SHP77 (cell line): Measurements from ENCODE around the gene ARHGEF33.
"Not testable (repeated sequence)": the region's sequence is repeated elsewhere in the genome, so short reads cannot be mapped to it uniquely, and the experiment has no call there.

ENCODE experiments used
- DNase-seq, 2 experiments: peaks; one replicate each; lab custom pipeline; 2025; lab: John Stamatoyannopoulos, UW

The ARHGEF33 gene

GRCh38 chr2:38909872-38910271 lies 20.2 kb downstream of the ARHGEF33 start:
- DNase-seq, result no peak

- DNase-seq, result no peak
Observed at GRCh38 chr2:38911191-38911590, 21.5 kb downstream of the ARHGEF33 start.

GRCh38 chr2:38912619-38913018 lies 22.9 kb downstream of the ARHGEF33 start:
- DNase-seq, result no peak

- no peak for DNase-seq
Observed at GRCh38 chr2:38922389-38922788, 32.7 kb downstream of the ARHGEF33 start.

- DNase-seq, result no peak
Observed at GRCh38 chr2:38922902-38923301, 33.2 kb downstream of the ARHGEF33 start.

GRCh38 chr2:38925982-38926381 lies 36.3 kb downstream of the ARHGEF33 start:
- no peak for DNase-seq

- DNase-seq, result no peak
Observed at GRCh38 chr2:38930600-38930999, 40.9 kb downstream of the ARHGEF33 start.

GRCh38 chr2:38932586-38932985 lies 42.9 kb downstream of the ARHGEF33 start:
- no peak for DNase-seq

- DNase-seq, result no peak
Observed at GRCh38 chr2:38933653-38934052, 44.0 kb downstream of the ARHGEF33 start.

GRCh38 chr2:38934742-38935141 lies 45.1 kb downstream of the ARHGEF33 start:
- no peak for DNase-seq

- DNase-seq, result no peak
Observed at GRCh38 chr2:38935568-38936172, 46.0 kb downstream of the ARHGEF33 start.

GRCh38 chr2:38936516-38936915 lies 46.8 kb downstream of the ARHGEF33 start:
- not testable (repeated sequence) for DNase-seq

- DNase-seq, result no peak
Observed at GRCh38 chr2:38937548-38937947, 47.9 kb downstream of the ARHGEF33 start.

- no peak for DNase-seq
Observed at GRCh38 chr2:38940746-38941145, 51.1 kb downstream of the ARHGEF33 start.

GRCh38 chr2:38943784-38944183 lies 54.1 kb downstream of the ARHGEF33 start:
- no peak for DNase-seq

- no peak for DNase-seq
Observed at GRCh38 chr2:38945372-38945771, 55.7 kb downstream of the ARHGEF33 start.

GRCh38 chr2:38945911-38946310 lies 56.2 kb downstream of the ARHGEF33 start:
- DNase-seq, result no peak

GRCh38 chr2:38947241-38948239 lies 57.9 kb downstream of the ARHGEF33 start:
- DNase-seq, result peak; percentile 68 to 84

- no peak for DNase-seq
Observed at GRCh38 chr2:38948387-38948882, 58.8 kb downstream of the ARHGEF33 start.

- DNase-seq, result no peak
Observed at GRCh38 chr2:38948995-38949394, 59.3 kb downstream of the ARHGEF33 start.

GRCh38 chr2:38951766-38952165 lies 62.1 kb downstream of the ARHGEF33 start:
- no peak for DNase-seq

GRCh38 chr2:38957972-38958371 lies 68.3 kb downstream of the ARHGEF33 start:
- no peak for DNase-seq

GRCh38 chr2:38959466-38959865 lies 69.8 kb downstream of the ARHGEF33 start:
- DNase-seq, result no peak
